GM06990 (cell line): Measurements from ENCODE around the gene TTK.

Experiments used
- DNase-seq: peaks from one replicate; pipeline ENCODE4 v3.0.0-alpha.2; 2011; ENCODE audit not compliant: insufficient read length; ENCODE audit errors: extremely low read depth
- H3K27me3 ChIP-seq: replicated peaks from 2 replicates; pipeline ENCODE4 v1.6.0; 2011; ENCODE audit warnings: low read length; ENCODE audit not compliant: control insufficient read depth, insufficient read depth
- H3K36me3 ChIP-seq: 2 replicates; pipeline ENCODE4 v1.5.1; 2011; ENCODE audit warnings: low read length; ENCODE audit not compliant: control insufficient read depth, insufficient read depth
- H3K4me3 ChIP-seq: replicated peaks from 2 replicates; pipeline ENCODE4 v1.5.1; 2011; ENCODE audit warnings: low read depth, mild to moderate bottlenecking, control low read depth, low read length
- TF ChIP-seq, protein P1 (sequence below): IDR thresholded peaks from 2 replicates; pipeline ENCODE4 v1.5.1; 2011; ENCODE audit warnings: low read length, control low read depth, mild to moderate bottlenecking, inconsistent platforms; ENCODE audit not compliant: insufficient read depth, poor library complexity, severe bottlenecking

Gene TTK

DNA sequence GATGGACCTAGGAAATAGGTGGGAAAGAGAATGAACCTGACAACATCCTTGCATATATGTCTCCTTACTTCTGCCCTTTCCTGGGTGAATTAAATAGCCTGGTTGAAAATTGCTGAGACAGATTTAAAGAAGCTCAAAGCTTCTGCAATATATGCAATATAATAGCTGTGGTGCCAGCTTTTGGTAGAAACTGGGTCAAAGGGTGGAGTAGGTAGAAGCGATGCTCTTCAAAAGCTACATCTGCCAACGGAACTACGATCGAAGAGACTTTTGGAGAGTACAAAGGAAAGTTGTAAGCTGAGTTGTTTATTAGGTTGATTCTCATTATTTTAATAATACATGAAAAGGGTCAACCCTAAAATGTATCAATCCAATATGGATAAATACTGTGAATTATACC lies 22.8 kb upstream of the TTK start:
- DNase-seq = no peak
- TF ChIP-seq, protein P1, sequence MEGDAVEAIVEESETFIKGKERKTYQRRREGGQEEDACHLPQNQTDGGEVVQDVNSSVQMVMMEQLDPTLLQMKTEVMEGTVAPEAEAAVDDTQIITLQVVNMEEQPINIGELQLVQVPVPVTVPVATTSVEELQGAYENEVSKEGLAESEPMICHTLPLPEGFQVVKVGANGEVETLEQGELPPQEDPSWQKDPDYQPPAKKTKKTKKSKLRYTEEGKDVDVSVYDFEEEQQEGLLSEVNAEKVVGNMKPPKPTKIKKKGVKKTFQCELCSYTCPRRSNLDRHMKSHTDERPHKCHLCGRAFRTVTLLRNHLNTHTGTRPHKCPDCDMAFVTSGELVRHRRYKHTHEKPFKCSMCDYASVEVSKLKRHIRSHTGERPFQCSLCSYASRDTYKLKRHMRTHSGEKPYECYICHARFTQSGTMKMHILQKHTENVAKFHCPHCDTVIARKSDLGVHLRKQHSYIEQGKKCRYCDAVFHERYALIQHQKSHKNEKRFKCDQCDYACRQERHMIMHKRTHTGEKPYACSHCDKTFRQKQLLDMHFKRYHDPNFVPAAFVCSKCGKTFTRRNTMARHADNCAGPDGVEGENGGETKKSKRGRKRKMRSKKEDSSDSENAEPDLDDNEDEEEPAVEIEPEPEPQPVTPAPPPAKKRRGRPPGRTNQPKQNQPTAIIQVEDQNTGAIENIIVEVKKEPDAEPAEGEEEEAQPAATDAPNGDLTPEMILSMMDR = no peak
- Histone ChIP-seq H3K36me3 (no peaks in the 10 kb centered on the region), H3K27me3 (no peaks in the 10 kb centered on the region), H3K4me3 (no peak overlapping the region)

DNA sequence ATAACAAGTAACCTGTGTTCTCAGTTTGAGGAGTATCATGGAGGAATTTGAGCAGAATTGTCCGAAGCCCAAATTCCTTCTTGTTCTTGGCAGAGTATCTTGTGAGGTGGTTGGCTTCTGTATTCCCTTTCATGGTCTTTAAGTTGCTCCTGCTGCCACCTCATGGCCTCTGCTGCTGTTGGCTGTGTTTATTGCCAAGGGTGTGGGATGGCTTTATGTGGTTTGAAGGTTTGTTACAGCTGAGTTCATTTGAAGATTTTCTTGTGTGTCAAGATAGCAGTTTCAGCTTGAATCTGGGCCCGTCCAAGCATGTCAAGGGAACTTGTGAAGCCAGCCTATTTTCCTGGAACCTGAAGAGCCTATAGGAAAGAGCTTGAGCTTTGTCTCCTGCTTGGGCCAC lies 20.2 kb upstream of the TTK start:
- TF ChIP-seq, protein P1 = peak; percentile 26
- Histone ChIP-seq H3K36me3 (no peaks in the 10 kb centered on the region), H3K4me3 (no peak overlapping the region), H3K27me3 (no peaks in the 10 kb centered on the region)
- DNase-seq = no peak

DNA sequence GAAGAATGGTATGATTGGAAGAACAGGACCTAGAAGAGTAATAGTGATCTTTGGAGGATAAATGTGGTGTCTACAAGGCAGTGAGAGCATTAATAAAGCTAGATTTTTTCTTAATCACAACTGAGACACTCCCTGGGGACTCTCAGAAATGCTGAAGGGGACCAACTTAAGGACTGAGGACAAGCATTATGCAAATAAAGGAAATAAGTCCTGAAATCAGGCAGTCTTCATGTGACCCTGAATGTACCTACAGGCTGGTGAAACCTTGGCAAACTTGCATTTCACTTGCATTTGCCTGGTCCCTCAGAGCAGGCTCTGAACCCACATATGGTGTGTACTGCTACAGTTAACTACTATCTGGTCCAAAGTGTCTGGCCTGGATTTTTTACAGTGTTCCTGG lies 19.3 kb upstream of the TTK start:
- H3K27me3 ChIP-seq = no peaks in the 10 kb centered on the region
- no peaks in the 10 kb centered on the region for H3K36me3 ChIP-seq
- no peak for DNase-seq
- TF ChIP-seq, protein P1 = no peak
- H3K4me3 ChIP-seq = no peak overlapping the region

DNA sequence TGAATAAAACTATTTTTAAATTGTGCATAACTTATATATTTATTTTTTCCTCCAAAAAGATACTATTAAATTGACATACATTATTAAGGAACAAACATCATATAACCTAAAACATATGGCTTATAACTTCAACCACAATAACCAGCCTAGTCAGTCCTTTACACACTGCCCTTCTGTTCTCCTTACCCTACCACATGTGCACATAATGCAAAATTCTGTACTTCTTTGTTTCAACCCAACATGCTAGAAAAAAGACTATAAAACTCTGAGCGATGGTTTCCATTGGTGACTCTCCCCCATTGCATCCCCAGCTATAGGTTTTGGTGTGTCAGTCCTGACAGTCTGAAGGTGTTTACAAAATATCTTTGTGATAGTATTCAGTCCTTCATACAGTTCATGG lies 14.8 kb upstream of the TTK start:
- Histone ChIP-seq H3K27me3 (no peaks in the 10 kb centered on the region), H3K36me3 (no peaks in the 10 kb centered on the region), H3K4me3 (no peak overlapping the region)
- TF ChIP-seq, protein P1 = no peak
- DNase-seq = no peak

DNA sequence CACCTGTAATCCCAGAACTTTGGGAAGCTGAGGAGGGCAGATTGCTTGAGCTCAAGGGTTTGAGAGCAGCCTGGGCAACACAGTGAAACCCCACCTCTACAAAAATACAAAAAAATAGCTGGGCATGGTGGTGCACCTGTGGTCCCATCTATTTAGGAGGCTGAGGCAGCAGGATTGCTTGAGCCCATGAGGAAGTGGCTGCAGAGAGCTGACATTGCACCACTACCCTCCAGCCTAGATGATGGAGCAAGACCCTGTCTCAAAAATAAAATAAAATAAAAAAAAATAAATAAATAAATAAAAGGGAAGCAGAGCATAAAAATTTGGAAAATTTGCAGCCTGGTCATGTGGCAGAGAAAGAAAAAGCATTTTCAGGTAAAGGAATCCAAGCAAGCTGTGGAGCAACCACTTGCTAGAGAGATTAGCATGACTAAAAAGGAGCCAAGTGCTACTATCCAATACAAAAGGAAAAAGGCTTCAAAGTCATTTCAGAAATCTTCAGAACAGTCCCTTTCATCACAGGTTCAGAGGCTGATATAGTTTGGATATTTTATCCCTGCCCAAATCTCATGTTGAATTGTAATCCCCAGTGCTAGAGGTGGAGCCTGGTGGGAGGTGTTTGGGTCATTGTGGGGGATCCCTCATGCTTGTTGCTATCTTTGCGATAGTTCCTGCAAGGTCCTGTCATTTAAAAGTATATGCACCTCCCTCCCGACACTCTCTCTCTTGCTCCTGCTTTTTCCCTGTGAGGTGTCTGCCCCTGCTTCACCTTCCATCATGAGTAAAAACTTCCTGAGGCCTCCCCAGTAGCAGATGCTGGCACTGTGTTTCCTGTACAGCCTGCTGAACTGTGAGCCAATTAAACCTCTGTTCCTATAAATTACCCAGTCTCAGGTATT lies 11.2 kb upstream of the TTK start:
- H3K27me3 ChIP-seq = no peaks in the 10 kb centered on the region
- no peaks in the 10 kb centered on the region for H3K36me3 ChIP-seq
- DNase-seq = no peak
- no peak overlapping the region for H3K4me3 ChIP-seq
- TF ChIP-seq, protein P1 = no peak

DNA sequence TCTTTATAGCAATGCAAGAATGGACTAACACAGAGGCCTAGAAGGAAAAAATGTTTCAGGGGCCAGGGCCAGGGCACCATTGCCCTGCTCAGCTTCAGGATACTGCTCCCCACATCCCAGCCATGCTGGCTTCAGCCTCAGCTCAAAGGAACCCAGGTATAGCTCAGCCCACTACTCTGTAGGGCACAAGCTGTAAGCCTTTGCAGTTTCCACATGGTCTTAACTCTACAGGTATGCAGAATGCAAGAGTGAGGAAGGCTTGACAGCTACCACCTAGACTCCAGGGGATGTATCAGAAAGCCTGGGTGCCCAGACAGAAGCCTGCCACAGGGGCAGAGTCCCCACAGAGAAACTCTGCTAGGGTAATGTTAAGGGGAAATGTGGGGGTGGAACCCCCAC lies 10.5 kb upstream of the TTK start:
- H3K27me3 ChIP-seq = no peaks in the 10 kb centered on the region
- H3K36me3 ChIP-seq = no peaks in the 10 kb centered on the region
- no peak overlapping the region for H3K4me3 ChIP-seq
- no peak for DNase-seq
- TF ChIP-seq, protein P1 = no peak
